RWPE2 (cell line): Measurements from ENCODE around the gene PLSCR3.

Experiments used
- ATAC-seq: fragments of 200-7000 bp; cut with Tn5 transposase; 3 replicates; pipeline ENCODE4 v1.9.1; 2021; ENCODE audit warnings: low read depth
- DNase-seq: peaks from one replicate; pipeline ENCODE4 v3.0.0-alpha.2; 2020; ENCODE audit warnings: low spot score
- H3K27ac ChIP-seq: fragments of 450-650 bp; 2 replicates; pipeline ENCODE4 v1.5.1; 2017; ENCODE audit warnings: mild to moderate bottlenecking; ENCODE audit not compliant: poor library complexity, severe bottlenecking
- H3K27me3 ChIP-seq: fragments of 250-450 bp; sonication (Bioruptor Pico); 2 replicates; pipeline ENCODE4 v1.5.1; 2021; ENCODE audit warnings: mild to moderate bottlenecking, moderate library complexity; ENCODE audit not compliant: insufficient read depth, poor library complexity, severe bottlenecking
- H3K36me3 ChIP-seq: fragments of 250-450 bp; sonication (Bioruptor Pico); 2 replicates; pipeline ENCODE4 v1.5.1; 2020; ENCODE audit warnings: low read depth, mild to moderate bottlenecking, moderate library complexity
- H3K4me1 ChIP-seq: fragments of 250-450 bp; sonication (Bioruptor Pico); 2 replicates; pipeline ENCODE4 v1.5.1; 2021; ENCODE audit warnings: mild to moderate bottlenecking, moderate library complexity; ENCODE audit not compliant: insufficient read depth, poor library complexity, severe bottlenecking
- H3K4me3 ChIP-seq: fragments of 250-450 bp; sonication (Bioruptor Pico); 2 replicates; pipeline ENCODE4 v1.5.1; 2021; ENCODE audit warnings: mild to moderate bottlenecking, moderate library complexity; ENCODE audit not compliant: severe bottlenecking
- H3K9me3 ChIP-seq: fragments of 250-450 bp; sonication (Bioruptor Pico); 2 replicates; pipeline ENCODE4 v1.5.1; 2021; ENCODE audit warnings: mild to moderate bottlenecking, moderate library complexity; ENCODE audit not compliant: severe bottlenecking
- CTCF ChIP-seq: fragments of 450-650 bp; IDR thresholded peaks from one replicate; pipeline ENCODE4 v1.5.1; 2017; ENCODE audit warnings: mild to moderate bottlenecking, moderate library complexity; ENCODE audit not compliant: poor library complexity, severe bottlenecking

PLSCR3 gene

GRCh38 chr17:7440834-7441195 lies 46.5 kb upstream of the PLSCR3 start:
- Histone ChIP-seq H3K4me3 (peak overlapping the region; percentile 44), H3K36me3 (no peaks in the 10 kb centered on the region), H3K27ac (peak overlapping the region; percentile 82), H3K27me3 (no peaks in the 10 kb centered on the region), H3K9me3 (no peaks in the 10 kb centered on the region), H3K4me1 (peaks cover 19% of the 10 kb centered on the region)
- TF ChIP-seq CTCF, result no peak
- peak; percentile 72 for DNase-seq
- ATAC-seq, result peak; percentile 9; the same call in 2 of the 3 replicates

GRCh38 chr17:7440113-7440833 lies 45.9 kb upstream of the PLSCR3 start:
- Histone ChIP-seq H3K27ac (peak overlapping the region; percentile 82), H3K9me3 (no peaks in the 10 kb centered on the region), H3K4me3 (peak overlapping the region; percentile 44), H3K27me3 (no peaks in the 10 kb centered on the region), H3K36me3 (no peaks in the 10 kb centered on the region), H3K4me1 (peaks cover 19% of the 10 kb centered on the region)
- peak; percentile 79 for DNase-seq
- TF ChIP-seq CTCF, result no peak
- ATAC-seq, result no peak

- TF ChIP-seq CTCF, result no peak
- no peak for DNase-seq
- Histone ChIP-seq H3K27ac (peak within 1 kb of the TSS; percentile 82), H3K27me3 (no peaks in the 10 kb centered on the region), H3K4me3 (peak within 1 kb of the TSS; percentile 44), H3K4me1 (peaks cover 17% of the 10 kb centered on the region), H3K36me3 (no peaks in the 10 kb centered on the region), H3K9me3 (no peaks in the 10 kb centered on the region)
- ATAC-seq, result no peak
Measured at GRCh38 chr17:7439462-7440112, 45.3 kb upstream of the PLSCR3 start, which contains the start of gene FGF11. Gene FGF11, plus strand, starts transcription at chr17:7439512. Its CDS starts 109 bp downstream, at chr17:7439621.

- Histone ChIP-seq H3K9me3 (no peaks in the 10 kb centered on the region), H3K4me1 (peaks cover 10% of the 10 kb centered on the region), H3K4me3 (peak overlapping the region; percentile 44), H3K27me3 (no peaks in the 10 kb centered on the region), H3K36me3 (no peaks in the 10 kb centered on the region), H3K27ac (peak overlapping the region; percentile 82)
- no peak for TF ChIP-seq CTCF
- DNase-seq (no peak), ATAC-seq (no peak)
Measured at GRCh38 chr17:7438656-7439460, 44.5 kb upstream of the PLSCR3 start.
